NT2/D1 (cell line): ENCODE measurements around the gene DNAAF5.

Source experiments
- SUZ12 ChIP-seq: IDR thresholded peaks from 2 replicates; pipeline ENCODE4 v1.6.1; 2011; ENCODE audit not compliant: insufficient read length, insufficient read depth; ENCODE audit errors: extremely low read depth
- ZNF274 ChIP-seq: IDR thresholded peaks from 2 replicates; pipeline ENCODE4 v1.6.1; 2011; ENCODE audit warnings: mild to moderate bottlenecking, low read depth, low read length

GRCh38 chr7:776381-776780, 49.9 kb downstream of the DNAAF5 start:
- no peak for TF ChIP-seq ZNF274
- no peak for TF ChIP-seq SUZ12
